HG02870 (cell line): ENCODE results near the gene TTC28.
A peak's percentile ranks its signal among the peaks of the same experiment; 100 is the strongest.

Experiments used
- ATAC-seq: cut with Tn5 transposase; IDR thresholded peaks from one replicate; pipeline ENCODE4 v1.9.1; 2021; ENCODE audit warnings: mild to moderate bottlenecking, moderate library complexity; ENCODE audit not compliant: unreplicated experiment

The TTC28 gene

DNA sequence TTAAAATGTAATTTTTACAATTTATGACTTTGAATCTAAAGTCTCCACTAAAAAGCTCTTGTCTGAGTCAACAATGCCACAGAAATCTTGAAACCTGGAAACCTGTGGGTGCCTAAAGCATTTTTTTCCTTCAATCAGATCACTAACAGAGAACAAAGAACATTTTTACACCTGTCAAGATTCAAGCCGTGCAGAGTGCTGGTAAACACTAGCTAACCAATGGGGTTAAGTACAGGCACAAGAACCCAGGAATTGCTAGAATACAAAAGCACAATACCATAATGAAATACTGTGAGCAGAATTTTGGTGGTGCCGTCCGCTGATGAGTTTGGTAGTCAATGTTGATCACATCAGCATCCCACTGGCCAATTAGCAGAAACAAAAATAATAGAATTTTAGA is 380.3 kb downstream of the TTC28 start:
- no peak for ATAC-seq

DNA sequence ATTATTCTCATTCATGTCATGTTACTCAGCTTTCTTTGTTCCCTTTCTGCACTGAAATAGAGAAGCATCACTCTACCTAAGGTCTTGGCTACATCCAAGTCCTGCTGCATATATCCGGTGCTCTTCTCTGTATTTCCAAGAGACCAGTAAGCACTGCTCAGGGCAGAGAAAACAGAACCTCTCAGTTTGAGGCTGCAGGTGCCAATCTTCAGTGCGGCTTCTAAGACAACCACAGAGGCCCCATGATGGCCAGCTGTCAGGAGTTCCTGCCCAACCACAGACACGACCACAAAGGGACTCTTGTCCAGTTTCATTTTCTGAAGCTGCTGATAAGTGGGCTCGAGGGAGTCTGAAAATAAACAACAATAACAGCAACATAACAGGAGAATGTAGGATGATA is 382.1 kb downstream of the TTC28 start:
- peak; percentile 69 for ATAC-seq

DNA sequence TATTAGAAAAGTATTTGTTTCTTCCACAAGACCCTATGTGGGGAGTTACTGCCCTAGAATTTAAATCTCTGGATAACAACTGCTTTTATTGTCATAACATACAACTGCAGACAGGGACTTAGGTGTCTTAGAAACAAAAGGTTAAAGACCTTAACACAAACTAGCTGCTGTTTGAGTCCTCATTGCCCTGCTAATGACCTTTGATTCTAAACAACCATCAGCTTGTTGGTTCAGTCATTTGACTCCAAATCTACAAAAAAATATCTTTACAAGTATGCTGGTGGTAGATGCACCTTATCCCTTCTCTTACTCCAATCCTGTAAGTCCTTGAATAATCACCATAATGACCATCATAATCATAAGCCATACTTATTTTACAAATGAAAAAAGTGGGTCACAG is 383.2 kb downstream of the TTC28 start:
- ATAC-seq = no peak

DNA sequence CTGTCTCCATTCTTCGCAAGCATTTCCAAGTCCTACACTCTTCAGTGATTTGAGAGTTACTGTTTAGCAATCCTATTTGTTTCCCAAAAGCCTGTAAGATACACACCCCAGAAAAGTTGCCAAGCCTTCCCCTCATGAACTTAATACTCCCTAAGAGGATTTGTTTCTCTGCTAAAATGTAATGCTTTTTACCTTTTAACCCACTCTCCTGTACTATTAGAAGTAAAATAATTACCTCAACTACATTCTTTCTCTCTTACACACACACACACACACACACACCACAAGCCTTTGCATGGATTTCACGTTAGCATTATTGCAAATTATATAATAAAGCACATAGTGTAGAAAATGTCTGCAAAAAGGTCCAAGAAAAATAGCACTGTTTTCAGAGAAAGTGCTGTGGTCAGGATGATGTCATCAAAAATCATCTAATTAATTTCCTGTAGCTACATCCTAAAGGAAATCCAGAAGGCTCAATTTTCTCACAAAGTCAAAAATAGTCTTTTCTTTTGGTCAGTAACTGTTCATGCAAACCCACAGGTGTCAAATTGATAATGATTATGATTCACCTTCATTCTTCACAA is 396.5 kb downstream of the TTC28 start:
- no peak for ATAC-seq

DNA sequence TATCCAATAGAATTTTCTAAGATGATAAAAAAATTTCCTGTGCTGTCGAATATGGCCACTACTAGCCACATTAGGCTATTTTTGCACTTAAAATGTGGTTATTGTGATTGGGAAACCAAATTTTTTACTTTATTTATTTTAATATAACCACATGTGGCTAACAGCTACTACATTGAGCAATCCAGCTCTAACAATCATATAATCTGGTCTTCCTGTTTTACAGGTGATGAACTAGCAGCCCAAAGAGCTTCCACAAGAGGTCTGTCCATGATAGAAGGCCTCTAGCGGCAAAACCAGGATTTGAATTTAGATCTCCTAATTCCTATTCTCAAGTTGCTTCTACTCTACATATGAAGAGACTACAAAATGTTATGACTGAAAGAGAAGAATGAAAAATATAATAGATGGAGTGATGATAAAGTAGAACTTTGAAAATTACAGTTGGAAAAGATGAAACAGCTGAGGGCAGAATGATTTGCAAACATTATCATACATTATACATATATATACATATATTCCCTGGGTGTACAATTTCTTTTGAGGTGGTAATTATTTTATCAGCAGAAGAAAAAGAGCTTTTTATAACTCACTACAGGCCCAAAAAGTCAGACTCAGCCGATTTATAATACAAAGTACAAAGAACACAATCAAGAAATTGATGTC is 397.1 kb downstream of the TTC28 start:
- ATAC-seq = no peak

DNA sequence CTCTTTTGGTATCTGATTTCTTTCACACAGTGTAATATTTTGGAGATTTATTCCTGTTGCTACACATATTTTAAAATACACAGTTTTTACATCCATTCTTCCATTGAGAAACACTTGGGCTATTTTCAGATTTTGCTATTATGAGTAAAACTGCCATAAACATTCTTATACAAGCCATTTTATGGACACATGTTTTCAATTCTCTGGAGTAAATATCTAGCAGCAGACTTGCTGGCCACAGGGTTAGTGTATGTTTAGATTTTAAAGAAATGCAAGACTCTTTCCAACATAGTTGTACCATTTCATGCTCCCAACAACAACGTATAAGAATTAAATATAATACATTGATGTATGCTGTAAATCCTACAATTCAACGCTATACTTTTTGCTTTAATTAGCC is 399.8 kb downstream of the TTC28 start:
- no peak for ATAC-seq

DNA sequence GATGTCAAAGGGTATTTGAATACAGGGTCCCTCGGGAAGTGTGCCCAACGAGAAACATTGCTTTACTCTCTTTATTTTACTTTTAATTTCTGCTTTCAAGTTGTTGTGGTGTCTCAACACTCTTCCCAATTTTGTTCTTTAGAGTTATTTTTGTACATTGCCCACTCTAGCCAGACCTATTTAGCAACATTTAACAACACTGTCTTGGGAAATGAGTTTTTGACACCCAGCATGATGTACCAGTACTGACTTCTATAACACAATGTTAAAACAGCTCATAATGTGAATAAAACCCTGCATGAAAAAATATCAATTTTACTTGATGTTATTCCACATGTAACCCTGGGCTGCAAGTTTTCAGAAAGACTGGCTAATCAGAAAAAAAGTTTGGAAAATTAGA is 410.4 kb downstream of the TTC28 start:
- ATAC-seq = no peak

DNA sequence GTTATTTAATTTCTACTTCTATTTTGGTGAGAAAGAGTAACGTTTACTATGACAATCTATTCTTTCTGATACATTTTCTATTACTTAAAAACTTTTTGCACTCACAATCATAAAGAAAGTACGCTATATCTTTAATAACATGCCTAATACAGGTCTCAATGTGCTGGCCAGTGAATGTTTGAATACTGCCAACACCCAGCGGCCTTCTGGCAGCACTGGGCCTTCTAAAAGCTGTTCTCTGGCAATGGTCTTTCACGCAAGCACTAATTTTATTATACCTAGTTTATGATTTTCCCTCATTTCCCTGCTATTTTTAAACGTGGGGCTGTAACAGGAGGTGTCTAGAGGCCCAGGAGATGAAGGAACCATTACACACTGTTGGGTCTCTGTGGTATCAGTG is 410.8 kb downstream of the TTC28 start:
- no peak for ATAC-seq

DNA sequence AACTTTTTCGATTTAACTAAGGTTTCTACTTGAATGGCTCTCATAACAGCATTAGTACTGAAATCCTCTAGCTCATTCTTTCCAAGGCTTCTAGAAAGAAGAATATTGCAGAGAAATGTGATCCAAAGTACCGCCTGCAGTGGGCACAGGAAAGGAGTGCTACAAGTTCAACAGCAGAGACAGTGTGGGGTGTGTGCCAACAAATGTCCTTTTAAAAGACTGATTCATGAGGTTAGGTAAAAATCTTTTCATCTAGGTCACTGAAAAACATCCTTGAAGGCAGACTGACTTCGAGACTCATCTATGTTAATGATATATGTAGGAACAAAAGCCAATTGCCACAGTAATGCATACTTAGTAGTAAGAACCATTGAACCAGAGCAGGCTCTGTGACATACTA is 411.5 kb downstream of the TTC28 start:
- ATAC-seq = no peak

DNA sequence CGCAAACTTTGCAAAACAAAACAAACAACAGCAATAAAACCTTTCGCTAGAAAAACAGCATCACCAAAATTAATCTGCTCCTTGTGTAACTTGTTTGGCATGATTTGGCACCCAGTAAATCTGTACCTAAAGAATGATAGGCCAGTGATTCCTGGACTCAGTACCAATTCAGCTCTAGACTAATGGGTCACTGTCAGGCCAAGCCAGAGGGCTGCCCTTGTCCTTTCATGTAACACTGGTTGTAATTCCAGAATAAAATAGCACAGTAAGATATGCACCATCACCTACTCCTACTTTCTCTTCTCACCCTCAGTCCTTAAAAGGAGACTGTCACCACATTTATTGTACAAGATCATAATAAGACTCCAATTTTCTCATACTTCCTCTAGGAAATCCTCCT is 419.0 kb downstream of the TTC28 start:
- no peak for ATAC-seq

DNA sequence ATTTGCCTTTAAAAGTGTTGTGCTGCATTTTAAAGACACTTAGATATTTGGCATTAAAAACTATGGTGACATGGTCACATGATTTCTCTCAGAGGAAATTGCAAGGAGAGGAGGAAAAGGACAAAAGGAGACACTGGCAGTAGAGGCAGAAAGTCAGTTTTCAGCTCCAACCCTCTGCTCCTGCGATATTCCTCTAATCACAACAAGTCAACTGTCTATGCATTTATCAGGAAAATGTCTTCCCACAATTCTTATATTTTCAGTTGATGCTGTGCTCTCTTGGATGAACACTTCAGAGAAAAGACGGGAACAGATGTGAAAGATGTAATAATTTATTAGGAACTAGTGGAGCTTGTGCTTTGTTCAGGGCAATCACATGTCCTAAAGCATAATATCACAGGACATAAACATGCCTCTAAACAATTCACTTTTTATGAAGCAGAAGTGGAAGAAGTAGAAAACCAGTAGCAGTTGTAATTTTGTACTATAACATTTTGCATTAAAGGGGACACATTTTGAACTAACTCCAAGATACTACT is 419.8 kb downstream of the TTC28 start:
- no peak for ATAC-seq

DNA sequence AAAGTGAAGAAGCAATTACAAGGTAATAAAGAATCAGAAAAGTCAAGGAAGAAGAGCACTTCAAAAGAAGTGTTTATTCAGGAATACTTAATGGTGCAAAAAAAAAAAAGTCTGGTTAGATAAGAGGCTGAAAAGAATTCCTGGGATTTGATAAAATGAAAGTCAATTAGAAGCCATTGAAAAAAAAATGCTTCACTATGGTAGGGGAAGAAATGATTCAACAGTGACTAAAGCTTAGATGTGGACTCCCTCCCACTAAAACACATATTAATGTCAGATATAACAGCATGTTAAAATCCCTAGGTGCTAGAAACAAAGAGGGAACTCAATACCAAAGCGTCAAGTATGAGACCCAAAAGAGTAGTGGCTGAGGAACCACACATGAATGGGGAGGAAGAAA is 425.2 kb downstream of the TTC28 start:
- no peak for ATAC-seq

DNA sequence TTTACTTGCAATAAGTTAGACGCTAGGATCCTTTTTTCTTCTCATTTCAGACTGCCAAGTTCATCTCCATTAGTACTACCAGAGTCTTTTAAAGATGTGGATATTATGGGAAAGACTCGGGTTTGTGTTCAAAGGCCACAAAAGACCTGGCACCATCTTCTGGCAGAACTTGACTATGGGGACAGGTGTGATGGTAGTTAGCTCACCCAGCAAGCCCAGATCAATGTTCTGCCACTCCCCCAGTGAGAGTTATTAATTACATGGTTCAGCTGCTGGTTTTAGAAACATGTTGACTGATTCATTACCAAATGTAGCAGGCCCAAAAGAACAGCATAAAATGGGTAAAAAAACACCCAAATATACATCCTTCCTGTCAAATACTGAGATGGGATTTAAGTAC is 427.1 kb downstream of the TTC28 start:
- ATAC-seq = no peak

DNA sequence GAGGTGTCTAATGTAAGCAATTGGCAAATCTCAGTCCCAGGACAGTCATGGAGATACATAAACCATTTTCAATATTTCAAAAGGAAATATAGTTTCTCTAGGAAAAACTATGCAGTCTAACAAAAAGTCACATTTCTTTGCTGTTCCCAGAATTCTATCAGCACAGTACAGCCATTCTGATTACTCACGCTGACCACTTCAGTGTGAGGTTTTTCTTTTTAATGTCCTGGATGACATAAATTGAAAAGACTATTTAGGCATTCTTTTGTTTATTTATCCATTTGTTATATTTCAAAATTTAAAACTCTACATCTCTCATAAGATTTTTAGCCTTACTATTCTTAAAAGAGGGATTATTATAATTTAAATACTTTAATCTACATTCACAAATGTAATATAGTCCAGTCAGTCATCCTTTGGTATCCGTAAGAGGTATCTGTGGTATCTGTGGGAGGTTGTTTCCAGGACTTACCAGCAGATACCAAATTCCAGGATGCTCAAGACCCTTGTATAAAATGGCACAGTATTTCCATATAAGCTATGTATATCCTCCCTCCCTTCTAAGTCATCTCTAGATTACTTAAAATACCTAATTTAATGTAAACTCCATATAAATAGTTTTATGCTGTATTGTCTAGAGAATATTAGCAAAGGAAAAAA is 429.5 kb downstream of the TTC28 start:
- ATAC-seq = no peak

DNA sequence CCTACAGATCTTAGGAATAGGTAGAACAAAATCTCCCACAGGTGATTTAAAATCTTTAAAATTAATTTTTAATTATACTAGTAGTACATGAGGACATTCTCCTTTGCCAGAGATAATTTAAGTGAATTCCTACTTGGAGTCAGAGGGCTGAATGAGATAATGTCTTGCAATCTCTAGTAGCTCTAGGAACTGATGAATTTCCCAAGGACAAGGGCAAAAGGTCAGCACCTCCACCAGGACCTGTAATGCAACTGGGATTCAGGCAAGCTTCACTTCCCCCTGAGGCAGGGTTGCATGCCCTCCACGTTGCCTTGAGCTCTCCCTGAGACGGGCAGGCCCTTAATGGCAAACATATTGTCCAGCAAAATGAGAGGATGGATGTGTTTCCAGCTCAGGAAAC is 430.2 kb downstream of the TTC28 start:
- ATAC-seq = no peak

DNA sequence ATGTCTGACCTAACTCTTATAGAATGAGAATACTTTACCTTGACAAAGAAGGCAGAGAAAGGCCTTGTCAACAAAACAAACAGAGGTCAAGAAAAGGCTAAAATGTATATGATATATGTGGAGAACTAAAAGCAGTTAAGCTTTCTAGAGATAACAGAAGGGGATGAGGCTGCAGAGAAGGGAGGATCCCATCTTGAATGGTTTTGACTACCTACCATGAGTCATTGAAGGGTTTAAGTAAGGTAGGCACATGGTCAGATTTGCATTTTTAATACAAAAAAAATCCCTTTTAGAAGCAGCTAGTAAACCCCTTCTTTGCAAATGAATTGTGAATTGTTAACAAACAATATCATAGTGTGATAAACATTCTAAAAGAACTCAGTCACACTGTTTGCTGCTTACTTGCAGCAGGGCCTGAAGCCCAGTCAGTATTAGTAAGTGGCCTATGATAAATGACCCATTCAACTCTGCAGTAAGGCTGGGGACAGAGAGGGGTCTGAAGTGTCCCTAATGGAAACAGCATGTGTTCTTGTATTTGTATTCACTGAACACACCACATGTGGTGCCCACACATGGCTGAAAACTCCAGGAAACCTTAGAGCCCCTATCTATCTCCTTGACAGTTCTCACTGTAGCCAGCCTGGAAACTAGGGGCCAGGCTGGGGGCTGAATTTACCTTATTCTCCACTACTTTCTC is 431.8 kb downstream of the TTC28 start:
- no peak for ATAC-seq

DNA sequence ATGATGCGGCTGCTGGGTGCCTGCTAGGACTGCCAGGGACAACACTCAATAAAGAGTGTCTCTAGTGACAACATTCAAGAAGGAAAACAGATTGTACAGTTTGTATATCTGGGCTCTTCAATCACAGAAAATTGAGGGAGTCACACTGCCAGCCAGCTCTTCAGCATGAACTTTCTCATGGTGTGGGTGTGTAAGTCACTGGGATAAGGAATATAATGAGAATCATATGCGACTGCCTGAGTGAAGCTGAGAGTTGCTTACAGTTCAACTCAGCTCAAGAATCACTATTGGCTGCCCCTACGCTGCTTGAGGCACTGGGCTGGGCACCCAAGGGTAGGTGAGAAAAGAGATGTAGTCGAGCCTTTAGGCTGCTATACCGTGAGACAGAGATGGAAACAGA is 432.5 kb downstream of the TTC28 start:
- ATAC-seq = no peak

DNA sequence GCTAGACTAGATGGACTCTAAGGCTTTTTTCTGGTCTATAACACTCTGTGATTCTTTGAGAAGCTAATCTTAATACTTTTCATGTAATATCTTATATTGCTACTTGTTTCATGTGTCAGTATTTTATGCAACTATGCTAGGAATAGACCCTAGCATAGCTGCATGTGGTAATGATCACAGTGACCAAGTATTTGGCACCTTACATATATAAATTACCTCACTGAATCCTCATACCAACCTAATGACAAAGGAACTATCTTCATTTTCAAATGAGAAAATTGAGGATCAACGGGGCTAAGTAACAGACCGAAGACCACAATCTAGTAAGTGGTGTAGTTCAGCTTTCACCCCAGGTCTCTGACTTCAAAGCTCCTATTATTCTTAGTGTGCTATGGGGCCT is 433.2 kb downstream of the TTC28 start:
- ATAC-seq = no peak

DNA sequence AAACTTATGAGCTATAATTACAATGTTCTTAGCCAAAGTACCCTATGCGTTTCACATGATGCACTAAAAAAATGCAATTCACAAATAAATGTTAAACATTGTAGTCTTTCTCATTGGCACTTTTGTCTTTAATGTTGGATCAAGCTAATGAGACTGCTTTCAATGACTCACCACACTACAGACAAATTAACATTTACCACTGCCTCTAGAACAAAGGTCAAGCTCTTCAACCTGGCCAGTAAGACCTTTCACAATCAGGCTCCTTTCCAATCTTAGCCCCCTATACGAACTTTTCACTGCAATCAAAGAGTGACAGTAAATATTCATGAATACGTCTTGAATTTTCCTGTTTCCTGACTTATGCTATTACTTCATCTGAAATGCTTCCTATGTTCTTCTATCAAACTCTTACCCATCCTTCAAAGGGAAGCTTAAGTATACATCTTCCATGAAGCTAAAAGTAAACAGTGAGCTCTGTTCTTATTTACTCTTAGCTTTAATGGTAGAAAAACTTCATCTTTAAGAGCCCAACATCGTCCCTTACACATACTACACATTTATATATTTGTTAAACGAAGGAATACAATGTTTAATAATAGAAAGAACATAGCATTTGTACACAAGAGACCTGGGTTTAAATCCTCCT is 433.9 kb downstream of the TTC28 start:
- no peak for ATAC-seq

DNA sequence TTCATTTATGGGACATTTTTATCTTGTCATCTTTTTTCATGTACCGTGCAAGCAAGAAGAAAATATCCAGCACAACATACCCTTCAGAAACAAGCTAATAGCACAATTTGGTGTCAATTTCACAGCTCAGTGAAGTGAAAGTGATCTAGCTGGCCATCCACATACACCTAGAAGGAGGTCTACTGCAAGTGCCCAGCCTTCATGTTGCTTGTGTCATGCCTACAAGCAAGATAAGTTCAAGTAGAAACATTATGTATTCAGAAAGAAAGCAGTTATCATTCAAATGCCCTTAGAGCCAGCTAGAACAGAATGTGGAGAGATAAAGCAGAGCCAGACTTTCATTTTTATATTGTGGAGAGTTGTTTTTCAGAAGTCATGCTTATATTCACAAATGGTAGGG is 434.9 kb downstream of the TTC28 start:
- no peak for ATAC-seq

DNA sequence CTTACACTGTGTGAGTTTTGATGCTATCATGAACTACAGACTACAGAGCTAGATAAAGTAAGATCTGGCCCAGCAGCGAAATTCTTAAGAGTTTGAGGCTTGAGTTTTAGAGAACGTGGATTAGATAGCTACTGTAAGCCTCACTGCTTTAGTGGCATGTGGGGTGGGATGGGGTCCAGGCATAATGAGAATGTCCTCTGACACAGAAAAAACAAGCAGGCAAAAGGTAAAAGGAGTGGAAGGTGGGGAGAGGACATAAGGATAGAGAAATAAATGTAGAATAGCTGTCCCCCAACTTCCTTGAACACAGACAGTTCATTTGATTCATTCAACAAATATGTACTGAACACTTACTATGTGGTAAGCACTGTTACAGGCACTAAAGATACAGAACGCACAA is 436.1 kb downstream of the TTC28 start:
- no peak for ATAC-seq
